ENCODE data around the gene CRB2. TPM values are rescaled to one million over a fixed set of nuclear protein-coding genes. Genes with fewer than 3 reads are reported as not detected.

CRB2 gene
- total RNA-seq, 6 experiments from 2014 or later: not detected

DNA sequence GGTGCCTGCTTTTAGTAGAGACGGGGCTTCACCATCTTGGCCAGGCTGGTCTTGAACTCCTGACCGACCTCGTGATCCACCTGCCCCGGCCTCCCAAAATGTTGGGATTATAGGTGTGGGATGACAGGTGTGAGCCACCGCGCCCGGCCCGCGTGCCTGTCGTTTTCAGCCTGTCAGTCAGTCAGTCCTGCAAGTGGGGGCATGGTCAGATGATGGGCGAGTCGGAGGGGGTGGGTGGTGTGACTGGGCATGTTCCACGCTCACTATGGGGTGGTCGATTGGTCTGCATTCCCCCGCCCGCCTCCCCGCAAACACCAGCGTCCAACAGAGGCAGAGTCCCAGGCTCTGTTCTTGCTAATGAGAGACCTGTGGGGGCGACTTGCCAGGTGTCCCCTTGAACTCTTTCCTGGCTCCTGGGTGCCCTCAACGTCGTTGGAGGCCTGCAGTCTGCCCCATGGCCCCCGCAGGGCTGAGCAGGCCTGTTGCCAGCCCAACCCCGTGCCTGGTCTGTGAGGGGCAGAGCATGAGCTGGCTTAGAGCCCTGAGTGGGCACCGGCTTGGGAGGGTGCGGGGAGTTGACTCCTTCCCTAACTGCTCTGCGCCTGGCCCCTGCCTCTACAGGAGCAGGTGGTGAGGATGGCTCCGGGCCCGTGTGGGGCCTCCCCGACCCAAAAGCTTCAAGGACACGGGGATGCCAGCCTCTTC, 23.1 kb downstream of the CRB2 start:
- no peaks in the 10 kb centered on the region for H3K36me3 ChIP-seq
- no peak overlapping the region for H3K4me3 ChIP-seq
- no peaks in the 10 kb centered on the region for H3K9me3 ChIP-seq
- intact Hi-C loops (cut with DNase I): no loop called here
- no peaks in the 10 kb centered on the region for H3K4me1 ChIP-seq
- no peaks in the 10 kb centered on the region for H3K27me3 ChIP-seq
- WGBS (ENCODE audit: insufficient coverage, low coverage, low lambda C conversion rate, missing lambda C conversion rate): 46% methylated on average over 2 of the region's 30 CpGs
- no peak for DNase-seq
- no peak for ATAC-seq
- H3K27ac ChIP-seq: no peak overlapping the region
- TF ChIP-seq, protein P1, sequence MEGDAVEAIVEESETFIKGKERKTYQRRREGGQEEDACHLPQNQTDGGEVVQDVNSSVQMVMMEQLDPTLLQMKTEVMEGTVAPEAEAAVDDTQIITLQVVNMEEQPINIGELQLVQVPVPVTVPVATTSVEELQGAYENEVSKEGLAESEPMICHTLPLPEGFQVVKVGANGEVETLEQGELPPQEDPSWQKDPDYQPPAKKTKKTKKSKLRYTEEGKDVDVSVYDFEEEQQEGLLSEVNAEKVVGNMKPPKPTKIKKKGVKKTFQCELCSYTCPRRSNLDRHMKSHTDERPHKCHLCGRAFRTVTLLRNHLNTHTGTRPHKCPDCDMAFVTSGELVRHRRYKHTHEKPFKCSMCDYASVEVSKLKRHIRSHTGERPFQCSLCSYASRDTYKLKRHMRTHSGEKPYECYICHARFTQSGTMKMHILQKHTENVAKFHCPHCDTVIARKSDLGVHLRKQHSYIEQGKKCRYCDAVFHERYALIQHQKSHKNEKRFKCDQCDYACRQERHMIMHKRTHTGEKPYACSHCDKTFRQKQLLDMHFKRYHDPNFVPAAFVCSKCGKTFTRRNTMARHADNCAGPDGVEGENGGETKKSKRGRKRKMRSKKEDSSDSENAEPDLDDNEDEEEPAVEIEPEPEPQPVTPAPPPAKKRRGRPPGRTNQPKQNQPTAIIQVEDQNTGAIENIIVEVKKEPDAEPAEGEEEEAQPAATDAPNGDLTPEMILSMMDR (IDR thresholded peaks at IDR 0.05): no peak
- TF ChIP-seq POLR2A (IDR thresholded peaks at IDR 0.05): no peak

DNA sequence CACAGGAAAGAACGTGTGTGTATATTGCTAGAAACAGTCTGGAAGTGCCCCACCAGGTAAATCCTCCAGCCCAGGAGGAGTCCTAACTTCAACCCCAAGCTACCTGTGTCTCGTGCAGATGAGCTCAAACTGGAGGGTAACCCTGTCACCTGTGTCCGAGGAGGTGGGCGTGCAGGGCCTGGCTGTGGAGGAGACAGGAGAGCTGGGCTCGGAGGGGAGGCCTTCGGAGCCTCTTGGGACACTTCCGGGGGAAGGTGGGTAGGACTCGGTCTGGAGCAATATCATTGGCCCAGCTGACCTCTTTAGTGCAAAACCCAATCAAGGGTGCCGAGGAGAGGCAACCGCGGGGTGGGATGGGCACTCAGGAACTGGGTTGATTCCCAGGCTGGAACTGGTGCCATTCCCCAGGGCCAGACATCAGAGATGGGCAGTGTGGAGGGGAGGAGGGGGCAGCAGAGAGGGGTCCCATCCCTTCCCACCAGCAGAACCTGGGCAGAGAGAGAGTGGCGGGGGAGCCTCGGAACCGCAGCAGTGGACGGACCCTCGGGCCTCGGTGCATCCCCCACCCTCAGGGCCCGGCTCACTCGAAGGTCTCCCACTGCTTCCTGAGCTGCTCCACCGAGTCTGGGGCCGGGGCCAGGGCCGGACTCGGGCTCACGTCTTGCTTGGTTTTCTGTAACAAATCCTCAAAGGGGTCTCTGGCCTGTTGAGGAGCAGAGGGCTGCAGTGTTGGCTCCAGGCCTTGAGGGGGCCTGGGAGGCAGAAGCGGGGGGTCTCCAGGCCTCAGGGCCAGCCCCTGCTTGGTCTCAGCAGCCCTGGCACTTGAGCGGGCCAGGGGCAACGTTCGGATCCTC, 25.1 kb downstream of the CRB2 start:
- TF ChIP-seq, protein P1 (IDR thresholded peaks at IDR 0.05): no peak
- TF ChIP-seq POLR2A (IDR thresholded peaks at IDR 0.05): no peak
- no peak for DNase-seq
- Histone ChIP-seq H3K4me3 (no peak overlapping the region), H3K4me1 (no peaks in the 10 kb centered on the region), H3K27ac (no peak overlapping the region), H3K36me3 (no peaks in the 10 kb centered on the region), H3K27me3 (no peaks in the 10 kb centered on the region), H3K9me3 (no peaks in the 10 kb centered on the region)
- ATAC-seq: no peak
- intact Hi-C loops (cut with DNase I): no loop called here
- WGBS (ENCODE audit: insufficient coverage, low coverage, low lambda C conversion rate, missing lambda C conversion rate): 88% methylated on average over 5 of the region's 28 CpGs

DNA sequence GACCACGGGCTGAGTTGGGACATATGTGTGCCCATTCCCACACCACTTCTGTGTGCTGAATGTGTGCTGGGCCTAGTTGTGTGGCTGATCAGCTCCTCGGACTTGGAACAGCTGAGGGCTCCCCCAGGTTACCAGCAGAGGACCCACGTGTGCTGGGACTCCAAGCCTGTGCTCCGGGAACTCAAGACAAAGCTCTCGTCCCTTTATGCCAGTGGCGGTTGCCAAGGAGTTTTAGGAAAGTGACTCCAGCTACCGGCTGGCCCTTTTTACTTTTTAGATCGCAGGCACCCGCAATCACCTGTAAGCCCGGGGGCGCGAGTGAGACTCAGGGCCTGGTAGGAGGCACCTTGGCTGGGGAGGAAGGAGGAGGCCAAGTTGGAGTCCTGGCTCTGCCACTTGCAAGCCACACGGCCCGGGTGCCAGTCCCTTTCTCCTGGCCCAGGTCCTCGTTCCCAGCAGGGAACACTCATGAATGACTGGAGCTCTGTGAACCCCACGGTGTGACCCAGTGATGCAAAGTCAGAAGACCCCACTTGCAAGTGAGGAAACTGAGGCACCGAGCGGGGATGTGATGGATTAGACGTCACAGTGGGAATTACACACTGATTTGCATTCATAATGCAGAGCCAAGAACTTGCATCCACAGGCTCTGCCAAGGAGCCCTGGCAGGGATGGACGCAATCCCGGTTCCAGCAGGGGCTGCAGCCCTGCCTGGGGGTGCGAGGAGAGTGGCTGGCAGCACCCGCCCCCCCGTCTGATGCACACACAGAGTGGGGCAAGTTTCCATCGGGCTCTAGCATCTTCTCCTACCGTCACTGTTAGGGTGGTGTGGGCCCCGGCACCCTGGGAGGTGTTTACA, 26.9 kb downstream of the CRB2 start:
- TF ChIP-seq, protein P1 (IDR thresholded peaks at IDR 0.05): no peak
- TF ChIP-seq POLR2A (IDR thresholded peaks at IDR 0.05): no peak
- no peaks in the 10 kb centered on the region for H3K9me3 ChIP-seq
- ATAC-seq (no peak), DNase-seq (no peak)
- H3K4me3 ChIP-seq: no peak overlapping the region
- intact Hi-C loops (cut with DNase I): no loop called here
- H3K4me1 ChIP-seq: no peaks in the 10 kb centered on the region
- H3K36me3 ChIP-seq: no peaks in the 10 kb centered on the region
- H3K27me3 ChIP-seq: no peaks in the 10 kb centered on the region
- WGBS (ENCODE audit: insufficient coverage, low coverage, low lambda C conversion rate, missing lambda C conversion rate): 100% methylated on average over 5 of the region's 27 CpGs
- H3K27ac ChIP-seq: no peak overlapping the region

DNA sequence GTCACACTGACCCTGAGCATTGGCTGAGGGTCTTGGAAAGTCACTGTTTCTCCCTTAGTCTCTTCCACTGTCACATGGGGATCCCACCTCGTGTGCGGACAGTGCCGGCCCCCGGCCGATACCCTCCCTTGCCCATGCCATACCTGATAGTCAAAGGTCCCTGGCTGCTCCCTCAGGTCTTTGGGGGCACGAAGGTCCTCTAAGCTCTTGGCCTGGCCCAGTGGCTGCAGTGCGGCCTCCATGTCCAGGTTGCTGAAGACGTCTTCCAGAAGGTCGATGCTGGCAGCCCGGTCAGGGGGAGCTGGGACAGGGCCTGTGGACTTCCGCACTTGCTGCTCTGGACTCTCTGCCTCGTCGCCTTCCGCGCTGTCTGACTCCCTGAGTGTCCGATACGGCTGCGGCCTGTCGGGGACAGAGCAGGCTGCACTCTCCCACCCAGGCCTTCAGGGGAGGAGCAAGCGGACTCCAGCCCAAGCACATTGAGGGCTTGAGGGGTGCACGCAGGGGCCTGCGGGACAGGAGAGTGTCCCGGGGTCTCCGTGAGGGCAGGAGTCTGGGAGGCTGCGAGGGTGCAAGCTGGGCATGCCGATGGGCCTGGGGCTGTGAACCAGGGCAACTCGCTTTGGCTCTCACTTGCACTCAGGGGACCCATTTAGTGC, 27.6 kb downstream of the CRB2 start:
- ATAC-seq: no peak
- TF ChIP-seq POLR2A (IDR thresholded peaks at IDR 0.05): no peak
- TF ChIP-seq, protein P1 (IDR thresholded peaks at IDR 0.05): no peak
- 94% methylated on average over 18 of the region's 27 CpGs for WGBS (ENCODE audit: insufficient coverage, low coverage, low lambda C conversion rate, missing lambda C conversion rate)
- Histone ChIP-seq H3K4me3 (no peak overlapping the region), H3K9me3 (no peaks in the 10 kb centered on the region), H3K27me3 (no peaks in the 10 kb centered on the region), H3K36me3 (no peaks in the 10 kb centered on the region), H3K4me1 (no peaks in the 10 kb centered on the region), H3K27ac (no peak overlapping the region)
- intact Hi-C loops (cut with DNase I): no loop called here
- DNase-seq: no peak
